Measurements from ENCODE around the gene OR6J1. TPM values are rescaled to one million over a fixed set of nuclear protein-coding genes. Genes with fewer than 3 reads are reported as not detected.

Gene OR6J1
- total and polyA plus RNA-seq, 2 of the 13 experiments (the other 11 are each of a cell fraction or from before 2014, with no cell fraction given) = not detected

- intact Hi-C loops (cut with micrococcal nuclease; ENCODE audit: unreplicated experiment) (loop anchor here (10.0 kb wide), 1 partner anchor 265 kb away; no protein-coding TSS in a partner anchor), in situ Hi-C loops (cut with HindIII; ENCODE audit: extremely low pct_ligation_motif_present, low pct_unique_long_range_greater_than_20kb) (loop anchor here (5.0 kb wide), 1 partner anchor 93 kb away; no protein-coding TSS in a partner anchor)
- CTCF ChIA-PET (ENCODE audit: low intra/inter-chr PET ratio, low total read pairs) = interaction anchor here (4.1 to 7.3 kb wide), 2 partner anchors 79 to 93 kb away, joined by 93 to 175 read pairs; no protein-coding TSS in a partner anchor
- Histone ChIP-seq H4K20me1 (ENCODE audit: insufficient read depth, low read length) (no peaks in the 10 kb centered on the region), H3K4me1 (ENCODE audit: insufficient read depth, low read length) (no peaks in the 10 kb centered on the region), H3K27ac (ENCODE audit: extremely low read length, insufficient read depth, low read length) (no peak overlapping the region), H3K4me3 (replicated peaks in 1 of 3; ENCODE audit: insufficient read depth in 1 of 3, low read depth in 2 of 3, low read length in 3 of 3) (no peak overlapping the region), H3K9ac (ENCODE audit: insufficient read depth, low read depth, low read length) (no peak overlapping the region), H3K9me3 (ENCODE audit: low read length) (no peaks in the 10 kb centered on the region), H3K36me3 (replicated peaks in 1 of 2; ENCODE audit: control insufficient read depth in 1 of 2, insufficient read depth in 2 of 2, low read length in 2 of 2) (no peaks in the 10 kb centered on the region), H3K79me2 (ENCODE audit: insufficient read depth, low read length) (no peaks in the 10 kb centered on the region), H2AFZ (ENCODE audit: low read length) (no peak overlapping the region), H3K27me3 (ENCODE audit: control insufficient read depth in 1 of 2, insufficient read depth in 2 of 2, low read length in 2 of 2) (peaks cover 2 to 30% of the 10 kb centered on the region in 2 experiments; a peak in 4 of 5 replicates), H3K4me2 (ENCODE audit: low read depth, low read length) (no peak overlapping the region)
- POLR2A ChIA-PET = no interaction called here
- no TSS peak for BruUV-seq (replicated peaks)
- FAIRE-seq (no peak), ATAC-seq (no peak), DNase-seq (ENCODE audit: low spot score) (no peak)
- no peak for TF ChIP-seq AHDC1 (CRISPR knock-in tag; IDR thresholded peaks at IDR 0.05; ENCODE audit: borderline replicate concordance)
- TF ChIP-seq CENPBD1 (CRISPR knock-in tag; IDR thresholded peaks at IDR 0.05; ENCODE audit: borderline replicate concordance, low read depth) = no peak
- no peak for TF ChIP-seq ZNF235 (CRISPR knock-in tag; IDR thresholded peaks at IDR 0.05; ENCODE audit: borderline replicate concordance)
- no peak for TF ChIP-seq BRD4 (CRISPR knock-in tag; IDR thresholded peaks at IDR 0.05)
- TF ChIP-seq ZFP82 (CRISPR knock-in tag; IDR thresholded peaks at IDR 0.05; ENCODE audit: borderline replicate concordance) = no peak
- no peak for TF ChIP-seq ZNF468 (CRISPR knock-in tag; IDR thresholded peaks at IDR 0.05)
- no peak for TF ChIP-seq ZNF619 (CRISPR knock-in tag; IDR thresholded peaks at IDR 0.05)
- no peak for TF ChIP-seq ZNF142 (CRISPR knock-in tag; IDR thresholded peaks at IDR 0.05)
- no peak for TF ChIP-seq TOE1 (CRISPR knock-in tag; IDR thresholded peaks at IDR 0.05)
- no peak for TF ChIP-seq ZSCAN29 (CRISPR knock-in tag; conservative IDR thresholded peaks at IDR 0.05)
- no peak for TF ChIP-seq SOX5 (CRISPR knock-in tag; IDR thresholded peaks at IDR 0.05; ENCODE audit: borderline replicate concordance)
- WGBS (ENCODE audit: low lambda C conversion rate) = 38% methylated on average over 7 of the region's 7 CpGs
Observed at GRCh38 chr14:22650046-22650739, 6.0 kb upstream of the OR6J1 start.
